Astrocyte (in vitro differentiated cells and primary cell): ENCODE measurements around the gene KLK5. TPM values are rescaled to one million over a fixed set of nuclear protein-coding genes. Genes with fewer than 3 reads are reported as not detected.
"Not testable (repeated sequence)": the region's sequence is repeated elsewhere in the genome, so short reads cannot be mapped to it uniquely, and the experiment has no call there.

Experiments
- DNase-seq: peaks from one replicate; pipeline ENCODE4 v3.0.0-alpha.2; 2010; ENCODE audit warnings: low read depth
- FAIRE-seq: peaks from 2 replicates; lab custom pipeline; 2011; peaks lifted over from hg19 to GRCh38; lab: Jason Lieb, UNC
- H2AFZ ChIP-seq: 2 replicates; pipeline ENCODE4 v1.6.0; 2012; ENCODE audit warnings: low read depth, low read length, inconsistent platforms
- H3K27ac ChIP-seq: 2 replicates; pipeline ENCODE4 v1.5.1; 2011; ENCODE audit warnings: low read depth, low read length, inconsistent platforms
- H3K27me3 ChIP-seq: 2 replicates; pipeline ENCODE4 v1.6.0; 2011; ENCODE audit warnings: low read length, inconsistent platforms; ENCODE audit not compliant: insufficient read depth
- H3K36me3 ChIP-seq: 2 replicates; pipeline ENCODE4 v1.5.1; 2011; ENCODE audit warnings: low read length, inconsistent platforms; ENCODE audit not compliant: insufficient read depth
- H3K4me1 ChIP-seq: 2 replicates; pipeline ENCODE4 v1.5.1; 2011; ENCODE audit warnings: low read length, inconsistent platforms; ENCODE audit not compliant: insufficient read depth
- H3K4me2 ChIP-seq: 2 replicates; pipeline ENCODE4 v1.6.0; 2012; ENCODE audit warnings: low read length, inconsistent platforms
- H3K4me3 ChIP-seq: 2 replicates; pipeline ENCODE4 v1.5.1; 2011; ENCODE audit warnings: low read depth, mild to moderate bottlenecking, low read length, inconsistent platforms; ENCODE audit not compliant: insufficient read depth
- H3K79me2 ChIP-seq: 2 replicates; pipeline ENCODE4 v1.6.0; 2012; ENCODE audit warnings: mild to moderate bottlenecking, low read length, inconsistent platforms; ENCODE audit not compliant: insufficient read depth
- H3K9ac ChIP-seq: 2 replicates; pipeline ENCODE4 v1.6.0; 2012; ENCODE audit warnings: mild to moderate bottlenecking, low read length, inconsistent platforms
- H3K9me3 ChIP-seq: 2 replicates; pipeline ENCODE4 v1.5.1; 2012; ENCODE audit warnings: low read depth, mild to moderate bottlenecking, low read length, inconsistent platforms; ENCODE audit not compliant: insufficient read depth
- H4K20me1 ChIP-seq: 2 replicates; pipeline ENCODE4 v1.6.0; 2012; ENCODE audit warnings: low read length, inconsistent platforms; ENCODE audit not compliant: insufficient read depth
- H3K27ac Mint-ChIP-seq: one replicate; pipeline ENCODE4 v1.8.0; 2021; ENCODE audit warnings: mild to moderate bottlenecking, mixed read lengths; ENCODE audit not compliant: unreplicated experiment
- H3K27me3 Mint-ChIP-seq: one replicate; pipeline ENCODE4 v1.8.0; 2021; ENCODE audit warnings: low read depth, mixed read lengths; ENCODE audit not compliant: unreplicated experiment
- H3K36me3 Mint-ChIP-seq: one replicate; pipeline ENCODE4 v1.8.0; 2021; ENCODE audit warnings: low read depth, mixed read lengths; ENCODE audit not compliant: unreplicated experiment
- H3K4me1 Mint-ChIP-seq: one replicate; pipeline ENCODE4 v1.8.0; 2021; ENCODE audit warnings: low read depth, mixed read lengths; ENCODE audit not compliant: unreplicated experiment
- H3K4me3 Mint-ChIP-seq: one replicate; pipeline ENCODE4 v1.8.0; 2021; ENCODE audit warnings: mild to moderate bottlenecking, moderate library complexity, mixed read lengths; ENCODE audit not compliant: unreplicated experiment
- H3K9me3 Mint-ChIP-seq: one replicate; pipeline ENCODE4 v1.8.0; 2021; ENCODE audit warnings: mild to moderate bottlenecking, mixed read lengths; ENCODE audit not compliant: unreplicated experiment
- CTCF ChIP-seq: IDR thresholded peaks from 2 replicates; pipeline ENCODE4 v1.5.1; 2011; ENCODE audit warnings: low read depth, mild to moderate bottlenecking, inconsistent platforms, low read length, moderate library complexity; ENCODE audit not compliant: insufficient read depth
- EZH2 ChIP-seq: IDR thresholded peaks from 2 replicates; pipeline ENCODE4 v1.6.1; 2012; ENCODE audit warnings: mild to moderate bottlenecking, low read length, inconsistent platforms; ENCODE audit not compliant: insufficient read depth
- total RNA-seq: library from RNA; stranded (reverse); gene quantifications from 2 replicates; pipeline ENCODE4 v1.2.1, GENCODE V29; 2021

Gene KLK5
- total RNA-seq, 1 donor from 2014 or later, result not detected

GRCh38 chr19:50998061-50998460 is 45.2 kb upstream of the KLK5 start:
- no peak overlapping the region for H3K27ac ChIP-seq
- no peak overlapping the region for H3K9ac ChIP-seq
- H3K27me3 Mint-ChIP-seq, result peaks cover 30% of the 10 kb centered on the region
- no peak overlapping the region for H3K4me2 ChIP-seq
- no peak overlapping the region for H2AFZ ChIP-seq
- DNase-seq (no peak), FAIRE-seq (no peak)
- H3K27ac Mint-ChIP-seq, result no peak overlapping the region
- H3K4me1 ChIP-seq, result no peaks in the 10 kb centered on the region
- no peak overlapping the region for H3K4me3 Mint-ChIP-seq
- H3K4me3 ChIP-seq, result no peak overlapping the region
- no peaks in the 10 kb centered on the region for H4K20me1 ChIP-seq
- no peaks in the 10 kb centered on the region for H3K79me2 ChIP-seq
- peaks cover 2% of the 10 kb centered on the region for H3K9me3 Mint-ChIP-seq
- H3K36me3 ChIP-seq, result no peaks in the 10 kb centered on the region
- H3K9me3 ChIP-seq, result peaks cover 2% of the 10 kb centered on the region
- H3K4me1 Mint-ChIP-seq, result no peaks in the 10 kb centered on the region
- no peaks in the 10 kb centered on the region for H3K36me3 Mint-ChIP-seq
- TF ChIP-seq EZH2, result no peak
- TF ChIP-seq CTCF, result no peak
- no peaks in the 10 kb centered on the region for H3K27me3 ChIP-seq

- Histone ChIP-seq H3K27ac (no peak overlapping the region), H3K4me1 (no peaks in the 10 kb centered on the region), H3K4me3 (no peak overlapping the region), H2AFZ (no peak overlapping the region), H3K9me3 (no peaks in the 10 kb centered on the region), H3K79me2 (no peaks in the 10 kb centered on the region), H3K9ac (no peak overlapping the region), H3K27me3 (no peaks in the 10 kb centered on the region), H4K20me1 (no peaks in the 10 kb centered on the region), H3K4me2 (no peak overlapping the region), H3K36me3 (no peaks in the 10 kb centered on the region)
- H3K27ac Mint-ChIP-seq, result no peak overlapping the region
- peaks cover 2% of the 10 kb centered on the region for H3K9me3 Mint-ChIP-seq
- no peak for TF ChIP-seq EZH2
- no peak for TF ChIP-seq CTCF
- DNase-seq (no peak), FAIRE-seq (no peak)
- no peaks in the 10 kb centered on the region for H3K36me3 Mint-ChIP-seq
- H3K4me1 Mint-ChIP-seq, result no peaks in the 10 kb centered on the region
- peaks cover 28% of the 10 kb centered on the region for H3K27me3 Mint-ChIP-seq
- H3K4me3 Mint-ChIP-seq, result no peak overlapping the region
These were observed 41.3 kb upstream of the KLK5 start for GRCh38 chr19:50994129-50994528.

GRCh38 chr19:50992666-50993035 is 39.8 kb upstream of the KLK5 start:
- Histone ChIP-seq H3K36me3 (no peaks in the 10 kb centered on the region), H3K27ac (no peak overlapping the region), H3K9me3 (no peaks in the 10 kb centered on the region), H3K79me2 (no peaks in the 10 kb centered on the region), H3K4me1 (no peaks in the 10 kb centered on the region), H3K9ac (no peak overlapping the region), H2AFZ (no peak overlapping the region), H4K20me1 (no peaks in the 10 kb centered on the region), H3K4me3 (no peak overlapping the region), H3K27me3 (no peaks in the 10 kb centered on the region), H3K4me2 (no peak overlapping the region)
- FAIRE-seq (no peak), DNase-seq (no peak)
- no peak for TF ChIP-seq CTCF
- no peak for TF ChIP-seq EZH2
- peaks cover 28% of the 10 kb centered on the region for H3K27me3 Mint-ChIP-seq
- no peak overlapping the region for H3K27ac Mint-ChIP-seq
- no peaks in the 10 kb centered on the region for H3K4me1 Mint-ChIP-seq
- no peaks in the 10 kb centered on the region for H3K36me3 Mint-ChIP-seq
- peaks cover 2% of the 10 kb centered on the region for H3K9me3 Mint-ChIP-seq
- H3K4me3 Mint-ChIP-seq, result no peak overlapping the region

- H3K4me2 ChIP-seq, H3K4me1 ChIP-seq, H3K4me1 Mint-ChIP-seq, DNase-seq, H3K9me3 Mint-ChIP-seq, H3K27ac Mint-ChIP-seq, H3K9me3 ChIP-seq, H3K27ac ChIP-seq, H3K27me3 ChIP-seq, H3K79me2 ChIP-seq, H2AFZ ChIP-seq, H3K9ac ChIP-seq, H3K4me3 ChIP-seq, H4K20me1 ChIP-seq, H3K36me3 Mint-ChIP-seq, H3K36me3 ChIP-seq, H3K4me3 Mint-ChIP-seq, FAIRE-seq: not testable (repeated sequence)
- peaks cover 41% of the 10 kb centered on the region for H3K27me3 Mint-ChIP-seq
These were observed 31.6 kb upstream of the KLK5 start for GRCh38 chr19:50984416-50984815.
